Endothelial cell of umbilical vein (primary cell): Measurements from ENCODE around the gene ZBTB20.

ENCODE experiments used
- EZH2 ChIP-seq: IDR thresholded peaks from 2 replicates; pipeline ENCODE4 v1.6.1; 2012; ENCODE audit warnings: borderline replicate concordance, low read depth, mild to moderate bottlenecking, moderate library complexity, low read length, inconsistent platforms; ENCODE audit not compliant: severe bottlenecking
- FOS ChIP-seq: IDR thresholded peaks from 2 replicates; pipeline ENCODE4 v1.6.1; 2011; ENCODE audit warnings: mild to moderate bottlenecking, low read length, moderate library complexity, borderline replicate concordance; ENCODE audit not compliant: insufficient read depth
- MYC ChIP-seq: IDR thresholded peaks from one replicate; pipeline ENCODE4 v1.6.1; 2011; ENCODE audit warnings: mild to moderate bottlenecking, low read depth, low read length
- POLR2AphosphoS5 ChIP-seq: IDR thresholded peaks from 2 replicates; pipeline ENCODE4 v1.6.1; 2012; ENCODE audit warnings: low read depth, mild to moderate bottlenecking, control low read depth, low read length, moderate library complexity; ENCODE audit not compliant: insufficient read depth
- TF ChIP-seq, protein P1 (sequence below), 2 donors: IDR thresholded peaks; 1 replicate in 1 of 2; 2 replicates in 1 of 2; pipeline ENCODE4 v1.5.1; 2011; ENCODE audit warnings: low read length in 2 of 2, mild to moderate bottlenecking in 2 of 2, moderate library complexity in 2 of 2, control low read depth in 1 of 2, inconsistent platforms in 1 of 2, low read depth in 1 of 2; ENCODE audit not compliant: insufficient read depth in 1 of 2; ENCODE audit errors: extremely low read depth in 1 of 2

DNA sequence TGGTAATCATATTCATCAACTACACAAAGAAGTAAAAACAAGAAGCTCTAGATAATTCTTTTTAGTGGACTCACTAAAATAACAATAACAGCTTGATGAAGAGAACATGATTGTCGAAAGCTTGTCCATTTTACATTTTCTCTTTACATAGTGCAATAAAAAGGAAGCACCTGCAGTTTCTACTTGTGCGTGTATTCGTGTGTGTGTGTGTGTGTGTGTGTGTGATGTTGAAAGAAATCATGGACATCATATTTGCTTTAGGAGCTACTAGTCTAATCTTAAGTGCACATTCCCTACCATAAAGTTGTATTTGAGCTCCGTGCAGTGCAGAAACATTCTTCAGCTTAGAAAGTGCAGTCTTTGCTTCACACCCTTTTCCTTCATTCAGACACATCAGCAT is 288.8 kb downstream of the ZBTB20 start:
- TF ChIP-seq, protein P1, sequence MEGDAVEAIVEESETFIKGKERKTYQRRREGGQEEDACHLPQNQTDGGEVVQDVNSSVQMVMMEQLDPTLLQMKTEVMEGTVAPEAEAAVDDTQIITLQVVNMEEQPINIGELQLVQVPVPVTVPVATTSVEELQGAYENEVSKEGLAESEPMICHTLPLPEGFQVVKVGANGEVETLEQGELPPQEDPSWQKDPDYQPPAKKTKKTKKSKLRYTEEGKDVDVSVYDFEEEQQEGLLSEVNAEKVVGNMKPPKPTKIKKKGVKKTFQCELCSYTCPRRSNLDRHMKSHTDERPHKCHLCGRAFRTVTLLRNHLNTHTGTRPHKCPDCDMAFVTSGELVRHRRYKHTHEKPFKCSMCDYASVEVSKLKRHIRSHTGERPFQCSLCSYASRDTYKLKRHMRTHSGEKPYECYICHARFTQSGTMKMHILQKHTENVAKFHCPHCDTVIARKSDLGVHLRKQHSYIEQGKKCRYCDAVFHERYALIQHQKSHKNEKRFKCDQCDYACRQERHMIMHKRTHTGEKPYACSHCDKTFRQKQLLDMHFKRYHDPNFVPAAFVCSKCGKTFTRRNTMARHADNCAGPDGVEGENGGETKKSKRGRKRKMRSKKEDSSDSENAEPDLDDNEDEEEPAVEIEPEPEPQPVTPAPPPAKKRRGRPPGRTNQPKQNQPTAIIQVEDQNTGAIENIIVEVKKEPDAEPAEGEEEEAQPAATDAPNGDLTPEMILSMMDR (IDR thresholded peaks at IDR 0.05; ENCODE audit: extremely low read depth in 1 of 2, insufficient read depth in 1 of 2, low read depth in 1 of 2, low read length in 2 of 2) = no peak
- TF ChIP-seq FOS (no peak), POLR2AphosphoS5 (no peak), EZH2 (no peak), MYC (no peak)
